Measurements from ENCODE around the gene NME4. TPM values are rescaled to one million over a fixed set of nuclear protein-coding genes. Genes with fewer than 3 reads are reported as not detected.
"Not testable (repeated sequence)": the region's sequence is repeated elsewhere in the genome, so short reads cannot be mapped to it uniquely, and the experiment has no call there.

Gene NME4
- total and polyA plus RNA-seq, 10 of the 15 experiments (the other 5 are each of a cell fraction or from before 2014, with no cell fraction given) = 11.0 to 235 (median 97.7) TPM

- RAD21 ChIA-PET (ENCODE audit: unreplicated experiment) = no interaction called here
- in situ Hi-C loops (cut with MboI) (loop anchor here (5.0 kb wide), 1 partner anchor 115 kb away; the partner anchor contains the start of gene FAM234A), intact Hi-C loops (cut with micrococcal nuclease; ENCODE audit: unreplicated experiment) (no loop called here)
- Histone ChIP-seq H3K27ac (ENCODE audit: control insufficient read depth, insufficient read depth) (no peak overlapping the region), H3K9ac (ENCODE audit: control insufficient read depth, insufficient read depth, low read length) (no peak overlapping the region), H3K4me2 (ENCODE audit: control insufficient read depth, insufficient read depth) (no peak overlapping the region), H3K36me3 (ENCODE audit: control insufficient read depth in 2 of 2, insufficient read depth in 2 of 2, low read length in 1 of 2) (peaks cover 0 to 6% of the 10 kb centered on the region in 2 experiments; a peak in 2 of 4 replicates), H3K9me3 (replicated peaks; ENCODE audit: control insufficient read depth, insufficient read depth, low read length) (no peaks in the 10 kb centered on the region; the same call in 2 of the 3 replicates), H3K4me3 (no peak overlapping the region), H3K4me1 (ENCODE audit: control insufficient read depth, insufficient read depth, low read length) (peaks cover 21% of the 10 kb centered on the region), H4K20me1 (ENCODE audit: control insufficient read depth, insufficient read depth) (0 out of 2 replicates have a peak, but pooled peaks cover 3% of the 10 kb centered on the region), H3K79me2 (ENCODE audit: control insufficient read depth, insufficient read depth, low read length) (peaks cover 38% of the 10 kb centered on the region), H2AFZ (ENCODE audit: control insufficient read depth, low read depth, low read length) (no peak overlapping the region), H3K27me3 (replicated peaks in 1 of 2; ENCODE audit: control insufficient read depth in 2 of 2, insufficient read depth in 2 of 2, low read length in 1 of 2) (no peaks in the 10 kb centered on the region)
- TF ChIP-seq PRDM15 (CRISPR knock-in tag; IDR thresholded peaks at IDR 0.05) = no peak
- no peak for TF ChIP-seq HDGF (IDR thresholded peaks at IDR 0.05)
- TF ChIP-seq CEBPZ (IDR thresholded peaks at IDR 0.05; ENCODE audit: low read depth, low read length) = no peak
- no peak for TF ChIP-seq MYC (IDR thresholded peaks at IDR 0.05; ENCODE audit: insufficient read depth, insufficient read length, insufficient replicate concordance, low read length, severe bottlenecking)
- POLR2A ChIA-PET = interaction anchor here (1.2 to 1.3 kb wide), 2 partner anchors 11 to 119 kb away, joined by 3 read pairs; no protein-coding TSS in a partner anchor
- SMC1A ChIA-PET (ENCODE audit: uncharacterized antibody, unreplicated experiment) = no interaction called here
- ATAC-seq (no peak), DNase-seq (ENCODE audit: low read depth, low spot score) (no peak), FAIRE-seq (no peak)
- WGBS (ENCODE audit: insufficient coverage, insufficient replicate concordance, low lambda C conversion rate, missing lambda C conversion rate) = 95% methylated on average over 6 of the region's 6 CpGs
- no TSS peak for BruUV-seq (replicated peaks)
- CTCF ChIA-PET = interaction anchor here (0.9 kb wide), 1 partner anchor 240 kb away, joined by 3 read pairs; no protein-coding TSS in a partner anchor
Observed at GRCh38 chr16:347203-347602, 49.8 kb upstream of the NME4 start.

- FAIRE-seq; H3K4me2 ChIP-seq (ENCODE audit: control insufficient read depth, insufficient read depth): not testable (repeated sequence)
- POLR2A ChIA-PET = interaction anchor here (0.7 to 4.8 kb wide), 7 partner anchors 12 to 372 kb away, joined by 3 to 33 read pairs (median 3); partner anchors contain the start of gene FAM234A
Observed at GRCh38 chr16:348495-348894, 48.5 kb upstream of the NME4 start.

More at GRCh38 chr16:348495-348894, 48.5 kb upstream of the NME4 start:
- H3K4me3 ChIP-seq; H3K36me3 ChIP-seq (ENCODE audit: control insufficient read depth in 2 of 2, insufficient read depth in 2 of 2, low read length in 1 of 2); H3K27ac ChIP-seq (ENCODE audit: control insufficient read depth, insufficient read depth); H3K9ac ChIP-seq (ENCODE audit: control insufficient read depth, insufficient read depth, low read length); DNase-seq (ENCODE audit: low read depth, low spot score); H4K20me1 ChIP-seq (ENCODE audit: control insufficient read depth, insufficient read depth); ATAC-seq; BruUV-seq (replicated peaks); H2AFZ ChIP-seq (ENCODE audit: control insufficient read depth, low read depth, low read length); H3K27me3 ChIP-seq (replicated peaks in 1 of 2; ENCODE audit: control insufficient read depth in 2 of 2, insufficient read depth in 2 of 2, low read length in 1 of 2); H3K9me3 ChIP-seq (replicated peaks; ENCODE audit: control insufficient read depth, insufficient read depth, low read length): not testable (repeated sequence)
- CTCF ChIA-PET = interaction anchor here (0.8 to 3.3 kb wide), 7 partner anchors 13 to 241 kb away, joined by 3 to 20 read pairs (median 10); partner anchors contain the start of genes FAM234A and LUC7L
- SMC1A ChIA-PET (ENCODE audit: uncharacterized antibody, unreplicated experiment) = interaction anchor here (0.9 to 1.4 kb wide), 7 partner anchors 10 to 241 kb away, joined by 3 to 6 read pairs (median 3); no protein-coding TSS in a partner anchor
- in situ Hi-C loops (cut with MboI) (loop anchor here (5.0 kb wide), 1 partner anchor 116 kb away; the partner anchor contains the start of gene FAM234A), intact Hi-C loops (cut with micrococcal nuclease; ENCODE audit: unreplicated experiment) (loop anchor here (2.0 kb wide), 1 partner anchor 114 kb away; the partner anchor contains the start of gene FAM234A)
- RAD21 ChIA-PET (ENCODE audit: unreplicated experiment) = interaction anchor here (1.3 to 4.0 kb wide), 4 partner anchors 23 to 241 kb away, joined by 4 to 28 read pairs (median 12); partner anchors contain the start of genes FAM234A and LUC7L
- 92% methylated on average over 8 of the region's 10 CpGs for WGBS (ENCODE audit: insufficient coverage, insufficient replicate concordance, low lambda C conversion rate, missing lambda C conversion rate)
- Histone ChIP-seq H3K4me1 (ENCODE audit: control insufficient read depth, insufficient read depth, low read length) (peaks cover 21% of the 10 kb centered on the region), H3K79me2 (ENCODE audit: control insufficient read depth, insufficient read depth, low read length) (peaks cover 33% of the 10 kb centered on the region)
